IMR-90 (cell line): ENCODE measurements around the gene CTRL. TPM values are rescaled to one million over a fixed set of nuclear protein-coding genes. Genes with fewer than 3 reads are reported as not detected.

Experiments used
- ATAC-seq: fragments of 200-7000 bp; cut with Tn5 transposase; 2 replicates; pipeline ENCODE4 v1.9.1; 2020; ENCODE audit warnings: low read depth, mild to moderate bottlenecking, moderate library complexity
- BruUV-seq: library from RNA; stranded (reverse); fragments of 400-500 nt; replicated peaks from 2 replicates; lab custom pipeline; 2021; lab: Mats Ljungman, UMichigan
- CTCF ChIA-PET: fragments of 300-600 bp; formaldehyde crosslinking; extraction: SDS; loops from one replicate; lab custom pipeline; 2021; ENCODE audit warnings: antibody characterized with exemption; lab: Yijun Ruan, JAX
- POLR2A ChIA-PET: fragments of 300-600 bp; sonication (Branson Sonifier 250); formaldehyde crosslinking; loops from one replicate; lab custom pipeline; 2022; ENCODE audit warnings: antibody characterized with exemption; ENCODE audit not compliant: unreplicated experiment; lab: Charles Lee
- DNase-seq: peaks from one replicate; pipeline ENCODE4 v3.0.0; 2013
- H2AFZ ChIP-seq: replicated peaks from 2 replicates; pipeline ENCODE3; 2013; ENCODE audit warnings: low read length, mild to moderate bottlenecking; ENCODE audit not compliant: poor library complexity
- H2AK5ac ChIP-seq: 2 replicates; pipeline ENCODE4 v1.6.1; 2013; ENCODE audit warnings: low read depth, low read length, inconsistent platforms
- H2AK9ac ChIP-seq: replicated peaks from 2 replicates; pipeline ENCODE3; 2013; ENCODE audit warnings: mild to moderate bottlenecking, low read depth, low read length, moderate library complexity; ENCODE audit not compliant: poor library complexity
- H2BK120ac ChIP-seq: 2 replicates; pipeline ENCODE4 v1.6.1; 2013; ENCODE audit warnings: low read depth, low read length, inconsistent platforms
- H2BK15ac ChIP-seq: 3 replicates; pipeline ENCODE4 v1.6.1; 2013; ENCODE audit warnings: low read depth, low read length, inconsistent platforms
- H2BK20ac ChIP-seq: 2 replicates; pipeline ENCODE4 v1.6.1; 2013; ENCODE audit warnings: low read depth, mild to moderate bottlenecking, inconsistent platforms, low read length, moderate library complexity
- H2BK5ac ChIP-seq: 2 replicates; pipeline ENCODE4 v1.6.1; 2013; ENCODE audit warnings: mild to moderate bottlenecking, low read depth, low read length, inconsistent platforms; ENCODE audit not compliant: poor library complexity, severe bottlenecking
- H3K14ac ChIP-seq: replicated peaks from 2 replicates; pipeline ENCODE4 v1.6.1; 2013; ENCODE audit warnings: low read depth, low read length, inconsistent platforms
- H3K18ac ChIP-seq: 2 replicates; pipeline ENCODE4 v1.6.1; 2013; ENCODE audit warnings: low read depth, low read length, control low read depth
- H3K23ac ChIP-seq: 2 replicates; pipeline ENCODE4 v1.6.1; 2013; ENCODE audit warnings: low read depth, low read length, inconsistent platforms
- H3K27ac ChIP-seq: 2 replicates; pipeline ENCODE4 v1.5.1; 2013; ENCODE audit warnings: mild to moderate bottlenecking, control low read depth, low read length; ENCODE audit not compliant: insufficient read depth
- H3K27me3 ChIP-seq: 2 replicates; pipeline ENCODE4 v1.6.1; 2013; ENCODE audit warnings: low read length; ENCODE audit not compliant: control insufficient read depth, insufficient read depth
- H3K36me3 ChIP-seq: 2 replicates; pipeline ENCODE4 v1.6.1; 2013; ENCODE audit warnings: low read length, mixed read lengths; ENCODE audit not compliant: control insufficient read depth, insufficient read depth
- H3K4ac ChIP-seq: 2 replicates; pipeline ENCODE4 v1.6.1; 2013; ENCODE audit warnings: low read depth, low read length, inconsistent platforms
- H3K4me1 ChIP-seq: 2 replicates; pipeline ENCODE4 v1.6.1; 2013; ENCODE audit warnings: low read length, mixed read lengths; ENCODE audit not compliant: control insufficient read depth, insufficient read depth
- H3K4me2 ChIP-seq: 2 replicates; pipeline ENCODE4 v1.6.1; 2013; ENCODE audit warnings: low read depth, mild to moderate bottlenecking, control low read depth, low read length, moderate library complexity
- H3K4me3 ChIP-seq: 2 replicates; pipeline ENCODE4 v1.5.1; 2013; ENCODE audit warnings: low read depth, mild to moderate bottlenecking, control low read depth, low read length, moderate library complexity; ENCODE audit not compliant: insufficient read depth
- H3K56ac ChIP-seq: 2 replicates; pipeline ENCODE4 v1.6.1; 2013; ENCODE audit warnings: low read length, inconsistent platforms; ENCODE audit not compliant: insufficient read depth; ENCODE audit errors: extremely low read depth
- H3K79me1 ChIP-seq, 2 experiments: 2 replicates each; pipeline ENCODE4 v1.6.1; 2013; ENCODE audit warnings: low read length in 2 of 2, inconsistent platforms in 1 of 2, low read depth in 1 of 2
- H3K9ac ChIP-seq: 2 replicates; pipeline ENCODE4 v1.6.1; 2013; ENCODE audit warnings: low read depth, low read length, control low read depth
- H3K9me1 ChIP-seq: 2 replicates; pipeline ENCODE4 v1.6.1; 2013; ENCODE audit warnings: low read length, inconsistent platforms; ENCODE audit not compliant: insufficient read depth
- H3K9me3 ChIP-seq: 2 replicates; pipeline ENCODE4 v1.6.1; 2013; ENCODE audit warnings: low read length; ENCODE audit not compliant: control insufficient read depth, insufficient read depth
- H4K20me1 ChIP-seq: 2 replicates; pipeline ENCODE4 v1.6.1; 2013; ENCODE audit warnings: low read length, inconsistent platforms; ENCODE audit not compliant: insufficient read depth
- H4K5ac ChIP-seq: 2 replicates; pipeline ENCODE4 v1.6.1; 2013; ENCODE audit warnings: mild to moderate bottlenecking, low read depth, low read length, control low read depth
- H4K8ac ChIP-seq, 2 experiments: 2 replicates each; pipeline ENCODE4 v1.6.1; 2013; ENCODE audit warnings: low read depth in 2 of 2, low read length in 2 of 2, control low read depth in 1 of 2, inconsistent platforms in 1 of 2
- H4K91ac ChIP-seq: 2 replicates; pipeline ENCODE4 v1.6.1; 2013; ENCODE audit warnings: low read depth, low read length, inconsistent platforms; ENCODE audit not compliant: insufficient read depth
- NFE2L2 ChIP-seq: fragments of 150-350 bp; IDR thresholded peaks from 2 replicates; pipeline ENCODE4 v1.6.1; 2016; ENCODE audit warnings: low read depth, mild to moderate bottlenecking, low read length
- POLR2A ChIP-seq: IDR thresholded peaks from 2 replicates; pipeline ENCODE4 v1.6.1; 2012; ENCODE audit warnings: mild to moderate bottlenecking, low read depth, low read length
- RAD21 ChIP-seq: IDR thresholded peaks from 2 replicates; pipeline ENCODE4 v1.6.1; 2012; ENCODE audit warnings: low read length, improper control_type of control experiment
- WGBS, 2 experiments: methylation state at CpG; one replicate each; pipeline versions ENCODE4 v1.1.5 to v1.1.7; 2013; ENCODE audit warnings: missing lambda C conversion rate in 2 of 2; ENCODE audit not compliant: insufficient read length in 1 of 2; ENCODE audit errors: extremely low coverage in 2 of 2; 5-methylcytosine and 5-hydroxymethylcytosine counted together
- dilution Hi-C: fragments of 300-500 bp; cut with HindIII; formaldehyde crosslinking; loops from one replicate; pipeline ENCODE4 v1.14.3; 2018; ENCODE audit warnings: low sequenced_read_pairs; ENCODE audit not compliant: unreplicated experiment
- in situ Hi-C: fragments of 300-500 bp; cut with MboI; formaldehyde crosslinking; loops from 3 replicates; pipeline ENCODE4 v1.14.3; 2019; ENCODE audit warnings: low sequenced_read_pairs, inconsistent platforms, mixed read lengths
- intact Hi-C: fragments of 100-400 bp; cut with micrococcal nuclease; formaldehyde crosslinking; loops from 2 replicates; pipeline ENCODE4 v1.10.0; 2022
- polyA plus RNA-seq, 3 experiments: library from polyadenylated mRNA; depleted of rRNA; stranded (reverse); fragments of >200 nt; gene quantifications; 2 replicates each; pipeline ENCODE4 v1.2.3, GENCODE V29; 2012; ENCODE audit warnings: low replicate concordance in 1 of 3
- total RNA-seq: library from RNA; depleted of rRNA; stranded (reverse); fragments of >200 nt; gene quantifications from 2 replicates; pipeline ENCODE4 v1.2.3, GENCODE V29; 2012

CTRL gene
- total and polyA plus RNA-seq, 2 of the 4 experiments (the other 2 are of a cell fraction), result 0.18 to 1.1 TPM

DNA sequence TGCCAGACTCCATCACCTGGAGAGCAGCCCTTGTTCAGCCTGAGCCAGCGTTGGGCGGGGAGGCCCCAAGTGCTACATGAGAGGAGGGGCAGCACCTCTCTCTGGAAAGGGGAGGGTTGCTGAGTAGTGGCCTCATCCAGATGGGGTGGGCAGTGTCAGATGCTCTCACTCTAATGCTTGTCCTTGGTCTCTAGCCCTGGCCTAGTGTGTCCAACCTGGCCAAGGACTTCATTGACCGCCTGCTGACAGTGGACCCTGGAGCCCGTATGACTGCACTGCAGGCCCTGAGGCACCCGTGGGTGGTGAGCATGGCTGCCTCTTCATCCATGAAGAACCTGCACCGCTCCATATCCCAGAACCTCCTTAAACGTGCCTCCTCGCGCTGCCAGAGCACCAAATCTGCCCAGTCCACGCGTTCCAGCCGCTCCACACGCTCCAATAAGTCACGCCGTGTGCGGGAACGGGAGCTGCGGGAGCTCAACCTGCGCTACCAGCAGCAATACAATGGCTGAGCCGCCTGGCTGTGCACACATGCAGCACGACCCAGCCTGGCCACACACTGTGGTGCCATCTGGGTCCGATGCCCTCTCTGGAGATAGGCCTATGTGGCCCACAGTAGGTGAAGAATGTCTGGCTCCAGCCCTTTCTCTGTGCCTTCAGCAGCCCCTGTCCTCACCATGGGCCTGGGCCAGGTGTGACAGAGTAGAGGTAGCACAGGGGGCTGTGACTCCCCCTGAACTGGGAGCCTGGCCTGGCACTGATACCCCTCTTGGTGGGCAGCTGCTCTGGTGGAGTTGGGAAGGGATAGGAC lies 4.3 kb downstream of the CTRL start (continued):
- no peak for TF ChIP-seq NFE2L2
- no peak for TF ChIP-seq POLR2A

DNA sequence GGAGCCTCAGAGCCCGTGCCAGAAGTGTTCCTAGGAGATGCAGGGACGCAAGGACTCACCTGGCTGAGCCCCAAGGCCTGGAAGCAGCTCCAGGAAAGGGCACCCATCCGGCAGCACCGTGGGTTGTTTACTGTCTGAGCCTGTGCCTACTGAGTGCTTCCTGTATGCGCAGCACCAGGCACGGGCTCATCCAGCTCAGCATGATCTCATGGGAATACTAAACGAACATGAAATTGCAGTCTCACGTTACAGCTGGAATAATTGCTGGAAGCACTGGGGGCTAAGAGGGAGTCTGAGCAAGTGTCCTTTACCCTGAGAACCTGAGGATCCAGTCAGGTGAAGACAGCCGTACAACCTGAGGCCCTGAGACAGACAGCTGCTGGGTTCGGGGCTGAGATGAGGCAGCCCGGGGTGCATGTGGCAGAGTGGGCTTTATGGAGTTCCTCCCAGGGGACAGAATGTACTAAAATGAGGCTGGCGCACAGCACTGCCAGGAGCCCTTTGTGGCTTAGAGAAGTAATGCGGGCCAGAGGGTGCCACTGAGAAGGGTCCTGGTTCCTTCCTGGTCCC lies 5.4 kb downstream of the CTRL start:
- H4K20me1 ChIP-seq, result peaks cover 53% of the 10 kb centered on the region
- H3K36me3 ChIP-seq, result peaks cover 29% of the 10 kb centered on the region
- DNase-seq (peak; percentile 30), ATAC-seq (peak; percentile 9; the same call in 1 of the 2 replicates)
- H4K8ac ChIP-seq, result no peak overlapping the region
- ChIA-PET POLR2A (no interaction called here), CTCF (interaction anchor here (1.3 kb wide), 1 partner anchor 110 kb away, joined by 4 read pairs; no protein-coding TSS in a partner anchor)
- in situ Hi-C loops (loop anchor here (5.0 to 25.0 kb wide), 3 partner anchors 114 to 389 kb away; partner anchors contain the start of gene RIPOR1), intact Hi-C loops (no loop called here), dilution Hi-C loops (no loop called here)
- no peak overlapping the region for H3K56ac ChIP-seq
- H4K5ac ChIP-seq, result no peak overlapping the region
- TF ChIP-seq RAD21 (0 out of 2 replicates have a peak, but pooled peaks have one; percentile 4), NFE2L2 (no peak)
- H3K4me2 ChIP-seq, result no peak overlapping the region
- no peak overlapping the region for H3K4ac ChIP-seq
- no peaks in the 10 kb centered on the region for H3K9me3 ChIP-seq
- H3K27me3 ChIP-seq, result no peaks in the 10 kb centered on the region
- no peak overlapping the region for H3K18ac ChIP-seq
- H3K4me3 ChIP-seq, result no peak overlapping the region
- no peak overlapping the region for H3K9ac ChIP-seq
- H3K27ac ChIP-seq, result no peak overlapping the region
- H3K23ac ChIP-seq, result no peak overlapping the region
- H2BK120ac ChIP-seq, result no peak overlapping the region
- 73% methylated on average over 8 of the region's 13 CpGs; no CpG with 5 or more reads in 1 of the 2 experiments for WGBS, 2 experiments
- H2AK5ac ChIP-seq, result no peak overlapping the region
- H3K14ac ChIP-seq, result no peak overlapping the region
- no peaks in the 10 kb centered on the region for H3K9me1 ChIP-seq
- H2AFZ ChIP-seq, result no peak overlapping the region
- peaks cover 5 to 44% of the 10 kb centered on the region in 2 experiments; a peak in 2 of 4 replicates for H3K79me1 ChIP-seq
- H2BK5ac ChIP-seq, result no peak overlapping the region
- no peak overlapping the region for H2BK20ac ChIP-seq
- no peak overlapping the region for H4K91ac ChIP-seq
- H2AK9ac ChIP-seq, result no peak overlapping the region
- no peak overlapping the region for H2BK15ac ChIP-seq
- no peaks in the 10 kb centered on the region for H3K4me1 ChIP-seq
- no TSS peak for BruUV-seq
